ENCODE results near the gene CATSPER3. TPM values are rescaled to one million over a fixed set of nuclear protein-coding genes. Genes with fewer than 3 reads are reported as not detected.

CATSPER3 gene
- total RNA-seq: not detected in 2 replicates

DNA sequence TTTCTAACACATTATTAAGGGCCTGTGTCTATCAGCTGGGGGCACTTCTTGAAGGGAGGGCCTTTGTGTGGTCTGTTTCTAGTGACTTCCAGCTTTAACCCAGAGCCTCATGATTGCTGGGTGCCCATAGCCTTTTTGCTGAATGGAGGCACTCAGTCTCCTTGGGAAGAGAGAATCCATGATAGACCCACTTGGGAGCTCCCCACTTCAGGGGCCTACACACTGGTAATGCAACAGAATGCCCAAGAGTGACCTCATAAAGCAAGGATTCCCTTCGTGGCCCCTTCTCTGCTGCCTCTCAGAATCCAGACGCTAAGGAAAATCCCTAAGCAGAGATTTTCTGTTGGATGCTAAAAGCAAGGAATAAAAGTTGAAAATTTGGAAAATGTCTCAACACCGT lies at the start of gene CATSPER3:
Gene CATSPER3 (plus strand): TSS at position 301 of the 400 bp plus-strand sequence. CDS start 85 bp downstream, at position 386.

DNA sequence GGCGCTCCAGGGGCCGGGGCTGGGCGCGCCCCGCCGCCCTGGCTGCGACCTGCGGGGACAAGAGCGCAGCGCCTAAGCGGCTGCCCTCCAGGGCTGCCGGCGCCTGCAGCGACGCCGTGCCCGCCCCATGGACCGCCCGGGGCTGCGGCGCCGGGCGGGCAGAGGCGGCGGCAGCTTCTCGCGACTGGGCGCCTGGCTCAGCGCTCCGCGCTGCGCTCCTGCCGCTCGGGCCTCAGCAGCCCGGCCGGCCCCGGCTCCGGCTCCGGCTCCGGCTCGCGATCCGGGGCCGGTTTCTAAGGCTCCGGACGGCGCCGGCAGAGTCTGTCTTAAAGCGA lies 66.2 kb downstream of the CATSPER3 start, which contains the start of gene PITX1:
Gene PITX1 (minus strand): TSS at position 328 of the 335 bp plus-strand sequence. CDS start 347 bp downstream, outside the sequence.

Other genes with a start within 250 kb of the CATSPER3 start
- 21.8 and 31.6 TPM in 2 replicates for gene CAMLG, start 229.4 kb upstream of the CATSPER3 start, total RNA-seq
- 14.1 and 26.0 TPM in 2 replicates for gene DDX46, start 209.1 kb upstream of the CATSPER3 start, total RNA-seq
- gene C5orf24, start 121.9 kb upstream of the CATSPER3 start, total RNA-seq: 16.3 and 23.9 TPM in 2 replicates
- gene TXNDC15, start 93.5 kb upstream of the CATSPER3 start, total RNA-seq: 23.8 and 46.8 TPM in 2 replicates
- 4.2 and 4.3 TPM in 2 replicates for gene PCBD2, start 62.8 kb upstream of the CATSPER3 start, total RNA-seq
- 3.7 and 4.2 TPM in 2 replicates for gene PITX1, start 66.3 kb downstream of the CATSPER3 start, total RNA-seq

Measured in hair follicular keratinocyte (primary cell).